Measurements from ENCODE around the gene COL6A2. TPM values are rescaled to one million over a fixed set of nuclear protein-coding genes. Genes with fewer than 3 reads are reported as not detected.
A peak's percentile ranks its signal among the peaks of the same experiment; 100 is the strongest.

COL6A2 gene
- total RNA-seq, 2 donors from 2014 or later: 249 to 252 TPM

GRCh38 chr21:46055863-46056281 is 42.0 kb upstream of the COL6A2 start:
- no peak for TF ChIP-seq CTCF (IDR thresholded peaks at IDR 0.05)
- H3K9me3 ChIP-seq: no peaks in the 10 kb centered on the region
- peak overlapping the region; percentile 76 to 83 for H3K27ac ChIP-seq
- peak; percentile 61 for DNase-seq (ENCODE audit: low spot score)
- no peaks in the 10 kb centered on the region for H3K36me3 ChIP-seq
- H3K4me1 ChIP-seq: peaks cover 0 to 41% of the 10 kb centered on the region in 2 donors
- no peaks in the 10 kb centered on the region for H3K27me3 ChIP-seq
- no peak overlapping the region for H3K4me3 ChIP-seq

- DNase-seq (ENCODE audit: low spot score): peak; percentile 85
- Histone ChIP-seq H3K9me3 (peaks cover 0 to 2% of the 10 kb centered on the region in 2 donors), H3K27me3 (no peaks in the 10 kb centered on the region), H3K27ac (peak overlapping the region; percentile 76 to 83), H3K4me1 (peaks cover 0 to 39% of the 10 kb centered on the region in 2 donors), H3K36me3 (no peaks in the 10 kb centered on the region), H3K4me3 (no peak overlapping the region)
- no peak for TF ChIP-seq CTCF (IDR thresholded peaks at IDR 0.05)
Observed at GRCh38 chr21:46056450-46056903, 41.4 kb upstream of the COL6A2 start.

GRCh38 chr21:46057111-46057709 is 40.7 kb upstream of the COL6A2 start:
- no peaks in the 10 kb centered on the region for H3K36me3 ChIP-seq
- H3K27me3 ChIP-seq: no peaks in the 10 kb centered on the region
- H3K4me1 ChIP-seq: peaks cover 0 to 39% of the 10 kb centered on the region in 2 donors
- H3K9me3 ChIP-seq: peaks cover 0 to 10% of the 10 kb centered on the region in 2 donors
- DNase-seq (ENCODE audit: low spot score): peak; percentile 52
- no peak for TF ChIP-seq CTCF (IDR thresholded peaks at IDR 0.05)
- H3K27ac ChIP-seq: peak overlapping the region; percentile 76 to 83
- H3K4me3 ChIP-seq: no peak overlapping the region

DNA sequence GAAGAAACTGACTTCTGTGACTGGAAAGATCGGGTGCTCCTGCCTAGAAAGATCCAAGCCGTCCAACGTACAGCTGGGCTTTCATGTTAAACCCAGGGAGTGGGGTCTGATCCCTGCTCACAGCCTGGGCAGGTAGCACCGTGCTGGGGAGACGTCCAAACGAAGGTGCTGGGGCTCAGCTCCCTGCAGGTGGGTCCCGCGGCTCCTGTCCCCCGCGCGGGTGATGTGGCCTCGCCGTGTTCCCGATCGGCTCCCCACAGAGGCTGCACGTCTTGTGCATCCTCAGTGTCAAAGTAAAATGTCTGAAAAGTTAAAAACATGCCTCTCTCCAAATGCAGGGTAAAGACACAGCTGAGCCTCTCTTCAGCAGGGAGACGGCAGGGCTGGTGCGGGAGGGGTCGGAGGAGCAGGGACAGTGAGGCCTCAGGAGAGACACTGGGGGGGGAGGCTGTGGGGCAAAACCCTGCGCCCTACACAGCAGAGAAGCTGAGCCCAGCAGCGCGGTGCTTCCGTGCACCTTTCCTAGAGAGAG is 40.1 kb upstream of the COL6A2 start:
- no peaks in the 10 kb centered on the region for H3K36me3 ChIP-seq
- DNase-seq (ENCODE audit: low spot score): peak; percentile 36
- H3K9me3 ChIP-seq: peaks cover 0 to 10% of the 10 kb centered on the region in 2 donors
- no peak for TF ChIP-seq CTCF (IDR thresholded peaks at IDR 0.05)
- H3K27ac ChIP-seq: peak overlapping the region; percentile 76 to 83
- no peaks in the 10 kb centered on the region for H3K27me3 ChIP-seq
- H3K4me3 ChIP-seq: no peak overlapping the region
- H3K4me1 ChIP-seq: peaks cover 0 to 39% of the 10 kb centered on the region in 2 donors

DNA sequence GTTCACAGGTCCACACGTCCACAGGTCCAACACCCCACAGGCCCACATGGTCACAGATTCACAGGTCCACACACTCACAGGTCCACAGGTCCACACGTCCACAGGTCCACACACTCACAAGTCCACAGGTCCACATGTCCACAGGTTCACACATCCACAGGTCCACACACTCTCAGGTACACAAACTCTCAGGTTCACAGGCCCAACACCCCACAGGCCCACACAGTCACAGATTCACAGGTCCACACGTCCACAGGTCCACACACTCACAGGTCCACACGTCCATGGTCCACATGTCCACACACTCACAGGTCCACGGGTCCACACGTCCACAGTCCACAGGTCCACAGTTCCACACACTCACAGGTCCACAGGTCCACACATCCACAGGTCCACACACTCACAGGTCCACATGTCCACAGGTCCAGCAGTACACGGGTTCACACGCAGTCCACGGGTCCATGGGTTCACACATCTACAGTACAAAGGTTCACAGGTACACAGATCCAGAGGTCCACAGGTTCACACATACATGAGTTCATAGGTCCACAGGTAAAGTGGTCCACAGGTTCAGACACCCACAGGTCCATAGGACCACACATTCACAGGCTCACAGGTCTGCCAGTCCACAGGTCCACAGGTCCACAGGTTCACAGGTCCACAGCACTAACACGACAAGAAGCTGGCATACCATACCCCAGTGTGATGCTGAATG is 39.3 kb upstream of the COL6A2 start:
- H3K4me1 ChIP-seq: peaks cover 0 to 39% of the 10 kb centered on the region in 2 donors
- H3K27ac ChIP-seq: peak overlapping the region in 1 of 2 donors; percentile 83
- no peak overlapping the region for H3K4me3 ChIP-seq
- H3K36me3 ChIP-seq: no peaks in the 10 kb centered on the region
- peaks cover 0 to 10% of the 10 kb centered on the region in 2 donors for H3K9me3 ChIP-seq
- no peak for TF ChIP-seq CTCF (IDR thresholded peaks at IDR 0.05)
- peak; percentile 54 for DNase-seq (ENCODE audit: low spot score)
- no peaks in the 10 kb centered on the region for H3K27me3 ChIP-seq
